AG08396 (cell line): ENCODE data around the gene CMYA5.

ENCODE experiments used
- DNase-seq: peaks from one replicate; pipeline ENCODE4 v3.0.0; 2012; ENCODE audit warnings: low spot score, mixed read lengths

Gene CMYA5

DNA sequence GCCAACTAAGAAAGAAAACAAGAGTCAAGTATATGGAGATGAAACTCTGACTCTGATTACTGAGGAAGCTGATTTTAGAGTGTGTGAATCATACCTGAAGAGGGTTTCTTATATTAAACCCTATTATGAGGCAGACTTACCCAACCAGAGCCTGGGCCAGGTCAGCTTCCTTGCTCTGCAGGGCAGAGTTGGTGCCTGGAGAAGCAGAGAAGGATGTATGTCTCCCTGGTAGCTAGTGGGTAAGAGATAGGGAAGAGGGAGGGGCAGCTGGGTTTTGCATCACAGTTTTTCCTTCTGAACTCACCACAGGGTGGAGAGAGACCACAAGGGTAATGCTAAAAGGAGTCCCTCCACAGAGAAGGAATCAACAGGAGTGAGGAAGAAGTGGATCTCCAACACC, 104.1 kb downstream of the CMYA5 start:
- DNase-seq = no peak

DNA sequence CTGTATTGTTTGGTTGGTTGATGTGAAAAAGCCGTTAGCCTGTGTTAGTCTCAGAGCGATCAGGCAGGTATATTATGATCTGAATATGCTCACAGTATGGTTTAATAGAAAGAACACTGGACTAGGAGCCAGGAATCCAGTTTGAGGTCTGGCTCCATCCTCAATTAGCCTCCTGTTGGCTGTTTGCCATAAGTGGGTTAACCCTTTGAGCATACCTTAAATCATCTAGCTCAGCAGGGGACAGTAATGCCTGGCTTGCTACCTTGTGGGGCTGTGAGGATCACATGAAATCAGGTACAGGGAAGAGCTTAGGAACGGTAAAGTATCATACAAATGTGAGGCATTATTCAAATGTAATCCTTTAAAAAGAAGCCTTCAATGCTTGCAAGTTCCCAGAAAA, 104.7 kb downstream of the CMYA5 start:
- DNase-seq = no peak

DNA sequence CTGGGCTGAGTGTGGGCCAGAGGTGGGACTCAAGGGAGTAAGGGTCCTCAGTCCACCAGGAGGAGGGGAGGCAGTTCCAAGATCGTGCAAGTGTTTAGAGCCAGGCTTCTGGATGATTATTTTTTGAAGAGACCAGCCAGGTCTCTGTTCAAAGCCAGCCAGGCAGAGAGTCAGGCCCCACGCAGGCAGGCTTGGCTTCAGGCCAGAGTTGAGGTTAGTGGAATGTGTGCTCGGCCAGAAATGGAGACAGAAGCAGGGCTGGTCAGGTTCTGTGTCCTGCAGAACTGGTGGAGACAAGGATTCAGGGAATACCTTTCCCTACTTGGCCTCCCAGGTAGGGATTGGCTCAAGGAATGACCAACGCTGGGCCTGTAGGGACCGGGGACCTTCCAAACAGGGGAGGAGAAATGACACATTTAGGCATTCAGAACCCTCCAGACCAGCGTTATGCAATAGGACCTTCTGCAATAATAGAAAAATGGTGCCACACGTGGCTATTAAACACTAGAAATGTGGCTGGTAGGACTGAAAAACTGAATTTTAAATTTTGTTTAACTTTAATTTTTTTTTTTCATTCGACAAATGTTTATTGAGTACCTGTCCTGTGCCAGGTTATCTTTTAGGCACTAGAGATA, 106.2 kb downstream of the CMYA5 start:
- peak; percentile 24 for DNase-seq

DNA sequence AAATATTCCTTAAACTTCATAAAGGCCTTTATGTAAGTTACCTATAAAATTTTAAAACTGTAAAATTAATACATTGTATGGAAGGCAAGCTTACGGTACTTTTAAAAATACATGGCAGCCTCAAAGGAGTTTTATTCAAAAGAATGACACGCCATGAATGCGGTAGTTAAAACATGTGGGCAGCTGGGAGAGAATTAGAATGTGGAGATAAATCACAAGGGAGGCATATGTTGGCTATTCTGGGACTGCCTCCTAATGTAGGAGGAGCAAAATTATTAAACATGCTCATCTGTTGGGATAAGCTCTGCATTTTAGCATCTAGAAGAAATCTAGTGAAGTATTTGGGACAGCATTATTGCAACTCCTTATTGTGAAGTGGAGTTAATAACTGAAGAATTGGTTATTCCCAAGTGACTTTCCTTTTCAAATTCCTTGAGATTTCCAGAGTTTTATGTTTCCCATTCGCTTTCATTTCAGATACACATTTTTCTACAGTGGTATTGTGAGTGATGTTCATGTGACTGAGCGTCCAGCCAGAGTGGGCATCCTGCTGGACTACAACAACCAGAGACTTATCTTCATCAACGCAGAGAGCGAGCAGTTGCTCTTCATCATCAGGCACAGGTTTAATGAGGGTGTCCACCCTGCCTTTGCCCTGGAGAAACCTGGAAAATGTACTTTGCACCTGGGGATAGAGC, 109.4 kb downstream of the CMYA5 start:
- no peak for DNase-seq

DNA sequence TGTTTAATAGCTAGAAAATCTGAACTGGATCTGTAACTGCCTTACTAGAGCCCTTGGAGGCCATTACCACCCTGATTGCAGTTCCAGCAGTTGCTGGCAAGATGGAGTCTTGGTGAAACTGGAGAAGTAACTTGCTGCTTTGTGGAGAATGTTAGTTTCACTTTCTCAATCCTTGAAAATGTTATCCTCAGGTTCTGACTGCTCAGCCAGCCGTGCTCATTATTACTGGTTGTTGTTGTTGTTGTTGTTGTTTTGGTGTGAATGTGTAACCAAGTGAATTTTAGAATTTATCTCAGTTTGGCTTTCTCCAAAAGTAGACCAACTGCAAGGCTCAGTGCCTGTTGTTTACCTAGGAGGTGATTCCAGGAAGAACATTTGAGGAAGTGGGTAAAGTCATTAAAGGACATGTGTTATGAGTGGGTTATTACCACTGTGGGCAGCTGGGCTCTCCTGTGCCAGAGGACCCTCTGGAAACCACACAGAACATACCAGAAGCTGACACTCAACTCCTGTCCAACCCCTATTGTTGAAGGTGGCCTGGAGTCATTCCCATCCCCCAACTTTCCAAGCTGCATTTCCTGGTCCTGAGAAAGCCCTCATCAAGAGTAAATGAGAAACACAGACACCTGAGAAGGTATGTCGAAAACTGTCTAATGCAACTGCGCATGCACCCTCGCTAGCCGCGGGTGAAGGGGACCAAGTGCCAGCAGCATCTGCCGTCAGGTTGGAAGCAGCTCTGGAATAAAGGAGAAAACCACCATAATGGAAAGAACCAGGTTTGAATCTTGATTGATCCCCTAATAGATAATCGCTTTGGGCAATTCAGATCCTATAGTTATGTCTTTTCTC, 111.6 kb downstream of the CMYA5 start:
- DNase-seq = peak; percentile 18

DNA sequence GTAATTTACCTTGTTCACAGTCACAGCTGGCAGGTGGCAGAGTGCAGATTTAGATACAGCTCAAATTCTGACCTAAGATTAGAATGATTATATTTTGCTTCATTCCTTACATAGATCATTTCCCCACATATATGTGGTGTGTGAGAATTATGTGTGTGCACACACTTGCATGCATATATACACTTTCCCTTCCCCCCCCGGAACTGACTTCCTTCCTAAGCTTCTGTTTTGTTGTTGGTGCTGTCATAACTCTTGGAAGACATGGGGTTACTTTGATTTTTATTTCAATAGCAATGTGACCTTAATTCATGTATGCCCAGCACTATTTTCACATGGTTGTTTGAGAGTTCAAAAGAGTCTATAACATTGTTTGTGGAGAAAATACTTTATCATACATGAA, 112.8 kb downstream of the CMYA5 start:
- DNase-seq = no peak

DNA sequence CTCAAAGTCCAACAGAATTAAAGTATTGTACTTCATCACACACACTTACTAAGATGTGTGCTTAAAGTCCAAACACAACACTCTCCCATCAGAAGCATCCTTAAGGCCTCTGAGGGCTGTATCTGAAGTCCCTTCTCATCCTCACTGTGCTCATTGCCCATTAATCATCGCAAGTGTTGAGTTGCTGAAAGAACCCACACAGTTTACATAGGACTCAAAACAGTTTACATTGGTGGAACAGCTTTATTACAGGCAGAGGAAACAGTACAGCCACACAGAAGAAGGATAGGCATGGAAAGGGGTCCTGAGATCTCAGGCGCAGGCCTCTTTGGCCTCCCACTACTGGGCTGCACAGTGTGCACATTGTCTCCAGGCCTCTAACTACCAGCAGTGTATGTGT, 113.4 kb downstream of the CMYA5 start:
- no peak for DNase-seq

DNA sequence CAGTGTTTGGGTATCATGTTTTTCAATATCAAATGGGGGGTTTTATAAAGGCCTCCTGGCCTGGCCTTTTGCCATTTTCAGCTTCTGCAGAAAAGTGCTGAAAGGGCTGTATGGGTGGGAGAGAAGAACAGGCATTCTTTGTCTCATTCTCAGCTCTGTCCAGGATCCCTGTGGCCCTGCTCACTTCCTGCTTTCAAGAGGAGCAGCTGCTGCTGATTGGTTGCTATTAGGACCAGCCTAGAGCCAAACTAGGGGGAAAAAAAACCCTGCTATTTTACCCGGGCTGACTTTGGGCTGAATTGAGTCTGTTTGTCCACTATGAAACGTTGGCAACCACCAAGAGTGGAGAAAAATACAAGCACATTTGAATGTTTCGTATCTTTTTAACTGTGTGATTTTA, 117.1 kb downstream of the CMYA5 start:
- no peak for DNase-seq

DNA sequence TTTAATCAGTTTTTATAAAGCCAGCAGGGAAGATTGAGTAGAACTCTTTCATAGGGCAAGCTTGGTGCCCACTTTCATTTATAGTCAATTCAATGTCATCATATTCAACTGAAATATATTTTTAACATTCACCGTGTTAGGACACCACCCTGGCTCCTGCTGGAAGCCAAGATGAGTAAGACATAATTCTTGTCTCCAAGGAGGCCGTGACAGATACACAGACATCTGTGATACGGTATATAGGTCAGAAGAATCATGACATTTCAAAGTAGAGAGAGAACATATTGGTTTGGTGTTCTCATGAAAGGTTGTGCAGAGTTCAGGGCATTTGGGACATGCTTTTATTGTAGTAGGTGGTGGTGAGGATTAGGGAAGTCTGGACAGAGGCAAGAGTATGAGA, 120.1 kb downstream of the CMYA5 start:
- DNase-seq = no peak

DNA sequence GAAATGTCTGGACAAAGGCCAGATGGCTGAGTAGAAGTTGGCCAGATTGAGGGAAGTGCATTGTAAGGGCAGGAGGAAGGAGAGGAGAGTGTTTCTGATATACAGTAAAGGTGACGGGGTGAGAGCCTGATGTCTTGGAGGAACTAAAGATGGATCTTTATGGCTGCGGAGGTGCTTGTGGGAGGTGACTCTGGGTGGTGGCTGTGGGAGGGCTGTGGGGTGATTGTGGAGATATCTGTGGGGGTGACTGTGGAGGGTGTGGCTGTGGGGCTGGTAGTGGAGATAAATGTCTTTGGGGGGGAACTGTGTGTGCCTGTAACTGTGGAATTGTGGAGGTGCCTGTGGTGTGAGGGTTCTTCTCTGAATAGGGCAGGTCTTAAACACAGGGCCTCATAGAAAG, 121.4 kb downstream of the CMYA5 start:
- DNase-seq = no peak

DNA sequence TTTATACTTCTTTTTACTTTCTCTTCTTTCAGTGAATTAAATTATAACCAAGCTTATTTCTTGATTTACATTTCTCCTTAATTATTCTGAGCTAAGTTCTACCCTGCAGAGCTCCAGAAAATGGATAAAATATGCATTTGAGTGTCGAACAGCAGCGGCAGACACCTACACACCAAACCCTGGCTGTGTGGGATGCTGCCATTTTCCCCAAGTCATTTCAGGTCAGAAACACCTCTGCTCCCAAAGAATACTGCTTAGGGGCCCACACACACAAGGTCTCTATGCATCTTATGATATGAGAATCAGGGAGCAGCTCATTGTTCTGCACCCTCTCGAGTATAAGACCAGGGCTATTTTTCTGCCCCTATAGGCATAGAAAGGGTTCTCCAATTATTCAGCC, 122.3 kb downstream of the CMYA5 start:
- no peak for DNase-seq

DNA sequence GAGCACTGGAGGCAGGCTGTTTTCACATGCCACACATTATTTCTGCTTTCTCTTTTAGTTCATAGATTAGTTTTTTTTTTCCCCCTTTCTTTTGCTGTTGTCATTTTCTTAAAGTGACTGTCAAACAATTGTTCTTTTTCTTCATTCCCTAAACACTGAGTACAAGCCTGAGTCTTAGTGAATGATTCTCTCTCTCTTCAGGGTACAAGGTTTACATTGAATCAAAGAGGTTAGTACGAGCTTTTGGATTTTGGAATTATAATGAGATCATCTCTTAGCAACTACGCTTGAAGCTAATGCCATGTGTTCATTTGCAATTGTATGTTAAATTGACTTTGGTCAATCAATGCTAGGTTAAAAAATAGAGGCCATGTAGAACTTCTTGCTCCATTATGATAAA, 125.1 kb downstream of the CMYA5 start:
- DNase-seq = no peak

DNA sequence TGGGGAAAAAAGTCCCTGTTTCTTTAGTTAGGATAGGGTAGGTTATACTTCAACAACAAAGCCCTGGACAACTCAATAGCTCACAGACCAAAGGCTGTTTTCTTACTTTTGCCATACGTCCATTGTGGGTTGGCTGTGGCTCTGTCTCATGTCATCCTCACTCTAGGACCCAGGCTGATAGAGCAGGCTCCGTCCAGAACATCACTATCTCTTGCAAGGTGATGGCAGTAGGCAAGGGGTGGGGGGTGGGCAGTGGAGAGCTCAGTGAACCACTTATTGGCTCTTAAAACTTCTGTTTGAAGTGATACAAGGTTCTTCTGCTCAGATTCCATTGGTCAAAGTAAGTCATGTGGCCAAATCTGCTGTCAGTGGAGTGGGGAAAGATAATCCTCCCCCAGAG, 126.4 kb downstream of the CMYA5 start:
- no peak for DNase-seq

DNA sequence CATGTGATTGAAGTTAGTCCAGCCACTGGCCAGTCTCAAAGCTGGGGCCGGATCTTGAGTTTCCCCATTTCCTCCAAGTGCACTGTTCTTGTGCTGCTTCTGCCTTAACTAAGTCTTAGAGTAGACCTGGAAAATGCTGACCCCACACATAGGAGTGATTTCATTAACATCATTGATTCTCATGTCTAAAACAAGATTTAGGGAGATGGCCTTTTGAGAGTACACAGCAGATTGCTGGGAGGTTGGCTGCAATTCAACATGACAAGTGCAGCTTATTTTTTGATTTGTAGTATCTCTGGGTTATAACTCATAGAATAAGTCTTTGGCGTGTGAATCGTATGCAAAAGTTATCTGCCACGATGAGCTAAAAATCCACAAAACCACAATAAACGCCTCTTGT, 131.0 kb downstream of the CMYA5 start:
- no peak for DNase-seq

DNA sequence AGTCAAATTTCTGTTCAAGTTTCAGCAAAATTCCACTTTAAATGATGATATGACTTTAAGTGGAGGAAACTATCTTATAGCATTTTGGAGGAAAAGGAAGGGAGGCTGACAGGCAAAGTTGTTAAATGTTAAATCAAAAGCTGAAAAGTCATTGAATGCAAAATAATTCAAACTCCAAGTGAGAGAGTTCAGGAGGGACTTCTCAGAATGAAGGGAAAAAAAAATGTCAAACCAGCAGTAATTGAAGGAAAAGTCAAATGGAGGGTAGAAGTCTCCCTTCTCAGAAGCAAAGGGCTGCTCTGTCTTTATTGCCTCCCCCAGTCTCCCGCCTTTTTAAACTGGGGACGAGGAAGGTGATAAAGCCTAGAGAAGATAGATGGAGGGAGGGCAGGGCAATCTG, 134.8 kb downstream of the CMYA5 start:
- no peak for DNase-seq

DNA sequence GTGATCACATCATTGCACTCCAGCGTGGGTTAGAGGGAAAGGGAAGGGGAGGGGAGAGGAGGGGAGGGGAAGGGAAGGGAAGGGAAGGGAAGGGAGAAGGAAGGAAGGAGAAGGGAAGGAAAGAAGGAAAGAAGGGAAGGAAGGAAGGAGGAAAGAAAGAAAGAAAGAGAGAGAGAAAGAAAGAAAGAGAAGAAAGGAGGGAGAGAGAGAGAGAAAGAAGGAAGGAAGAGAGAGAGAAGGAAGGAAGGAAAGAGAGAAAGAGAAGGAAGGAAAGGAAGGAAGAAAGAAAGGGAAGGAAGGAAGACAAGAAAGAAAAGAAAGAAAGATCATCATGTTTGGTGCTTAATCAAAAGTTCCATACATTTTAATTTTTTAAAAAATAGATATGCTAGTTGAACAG, 136.2 kb downstream of the CMYA5 start:
- no peak for DNase-seq

DNA sequence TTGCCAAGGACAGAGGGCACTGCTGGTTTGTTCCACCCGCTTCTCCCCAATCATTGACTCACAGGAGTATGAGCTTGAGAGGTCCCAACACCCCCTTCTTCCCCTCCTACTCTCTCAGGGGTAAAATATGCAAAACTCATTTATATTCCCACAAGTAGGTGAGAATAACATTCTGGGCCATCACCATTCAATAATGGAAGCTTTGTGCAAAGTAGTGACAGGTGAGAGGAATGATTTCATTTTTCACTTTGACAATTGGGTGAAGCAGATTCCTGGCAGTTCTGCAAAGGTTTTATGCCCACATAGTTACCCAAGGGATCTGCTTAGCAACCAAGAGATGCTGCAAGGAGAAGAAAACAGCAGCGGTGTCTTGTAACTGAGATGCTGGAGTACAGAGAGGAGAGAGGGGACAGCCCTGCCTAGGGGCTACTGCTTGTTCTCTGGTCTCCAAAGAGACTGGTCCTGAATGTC, 137.6 kb downstream of the CMYA5 start:
- no peak for DNase-seq

DNA sequence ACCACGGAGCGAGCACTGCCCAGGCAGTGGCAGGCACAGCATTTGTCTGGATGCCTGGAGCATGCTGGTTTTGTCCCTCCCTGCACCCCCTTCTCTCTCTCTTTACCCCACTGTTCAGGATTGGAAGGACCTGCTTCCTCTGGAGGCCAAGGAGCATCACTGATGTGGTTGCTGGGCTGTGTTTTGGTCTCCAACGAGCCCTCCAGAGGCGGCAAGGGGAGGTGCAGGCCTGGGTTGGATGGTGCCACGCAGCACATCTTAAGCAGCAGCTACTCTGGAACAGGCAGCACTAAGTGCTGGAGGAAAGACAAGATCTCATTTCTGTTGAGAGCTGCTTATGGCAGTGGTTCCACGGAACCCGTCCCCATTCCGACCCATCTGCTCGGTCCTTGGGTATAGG, 139.6 kb downstream of the CMYA5 start:
- peak; percentile 12 for DNase-seq

DNA sequence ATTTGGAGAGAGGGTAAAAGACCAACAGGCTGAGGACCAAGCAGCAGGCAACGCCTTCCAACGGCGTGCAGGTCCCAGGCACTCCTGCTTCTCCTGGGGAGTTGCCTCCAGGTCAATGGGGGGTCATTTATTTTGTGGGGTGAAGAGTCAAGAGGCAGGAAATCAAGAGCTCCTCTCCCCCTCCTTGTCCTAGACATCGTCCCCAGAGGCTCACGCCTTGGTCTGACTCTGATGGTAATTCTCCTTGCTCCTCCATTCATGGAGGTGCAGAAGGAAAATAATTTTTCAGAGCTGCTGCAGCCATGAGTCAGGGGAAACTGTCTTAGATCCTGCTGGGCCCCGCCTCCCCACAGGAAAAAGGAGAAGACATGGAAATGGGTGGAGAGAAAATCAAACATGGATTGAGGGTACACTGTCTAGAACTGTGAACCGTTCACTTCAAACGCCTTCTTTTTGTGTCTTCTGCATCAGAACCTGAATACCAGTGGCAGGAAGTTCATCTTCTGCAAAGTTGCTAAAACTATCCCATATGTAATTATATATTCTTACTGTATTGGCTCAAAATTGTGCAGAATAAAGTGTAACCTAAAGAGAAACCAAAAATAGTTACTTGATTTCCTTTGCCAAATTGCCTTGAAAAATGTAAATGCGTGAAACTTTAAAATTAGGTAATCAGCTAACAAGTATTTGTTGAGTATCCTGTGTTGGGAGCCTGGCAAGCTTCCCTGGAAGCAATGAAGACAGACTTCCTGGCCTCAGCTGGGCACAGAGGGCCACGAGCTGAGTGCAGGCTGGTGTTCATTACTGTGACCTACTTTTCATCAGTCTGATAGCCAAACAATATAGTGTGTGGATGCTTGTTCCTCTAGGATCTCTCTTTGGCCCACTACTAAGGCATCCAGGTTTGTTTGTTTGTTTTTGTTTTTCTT, 142.0 kb downstream of the CMYA5 start:
- no peak for DNase-seq

DNA sequence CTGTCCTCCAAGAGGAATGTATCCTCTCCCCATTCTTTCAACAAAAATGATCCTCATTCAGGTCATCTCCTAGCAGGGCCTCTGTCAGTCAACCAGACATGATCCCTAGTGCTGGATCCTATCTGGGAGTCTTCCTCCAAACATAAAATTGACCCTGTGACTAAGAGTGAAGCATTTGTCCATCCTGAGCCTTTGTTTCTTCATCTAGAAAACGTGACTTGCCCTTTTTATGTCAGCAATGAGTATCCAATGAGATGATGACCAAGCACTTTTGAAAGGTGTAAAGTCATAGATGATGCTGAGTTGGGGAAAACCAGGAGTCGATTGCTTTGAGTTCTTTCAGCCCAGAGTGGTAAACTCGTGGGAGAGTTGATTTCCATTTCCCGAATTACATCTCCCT, 143.3 kb downstream of the CMYA5 start:
- DNase-seq = no peak

DNA sequence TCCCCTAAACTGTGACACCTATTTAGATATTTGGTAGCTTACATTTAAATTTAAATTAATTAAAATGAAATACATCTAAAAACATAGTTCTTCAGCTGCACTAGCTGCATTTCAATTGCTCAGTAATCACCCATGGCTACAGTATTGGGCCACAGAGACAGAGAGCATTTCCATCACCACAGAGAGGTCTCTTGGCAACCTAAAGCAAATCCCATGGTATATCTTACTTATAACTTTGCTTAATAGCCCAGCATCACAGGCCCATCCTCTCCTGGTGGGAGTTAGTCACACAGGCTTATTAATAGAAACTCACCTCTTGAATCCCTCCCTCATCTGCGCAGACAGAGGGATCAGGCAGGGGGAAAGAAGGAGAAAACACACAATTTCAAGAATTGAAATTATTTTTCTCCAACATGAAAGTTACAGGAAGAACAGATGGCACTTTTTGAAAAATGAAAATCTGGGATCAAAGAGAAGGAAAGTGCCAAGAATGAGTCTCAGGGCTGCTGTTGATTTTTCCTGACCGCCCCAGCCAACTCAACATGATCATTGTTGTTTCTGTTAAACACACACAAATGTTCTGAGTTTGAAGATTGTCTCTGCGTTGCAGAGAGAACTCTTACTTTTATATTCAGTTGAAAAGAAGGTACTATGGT, 144.6 kb downstream of the CMYA5 start:
- no peak for DNase-seq
